ENCODE measurements around the gene CDKN2C. TPM values are rescaled to one million over a fixed set of nuclear protein-coding genes. Genes with fewer than 3 reads are reported as not detected.

The CDKN2C gene
- total RNA-seq, 3 donors from 2014 or later (not counting 1 experiment from before 2014, with no cell fraction given): 17.1 to 21.9 (median 19.0) TPM

- no peaks in the 10 kb centered on the region for H3K36me3 ChIP-seq (ENCODE audit: control insufficient read depth, insufficient read depth, low read length)
- TF ChIP-seq CTCF (IDR thresholded peaks at IDR 0.05): no peak
- intact Hi-C loops (cut with micrococcal nuclease): loop anchor here (10.0 kb wide), 2 partner anchors 46 to 1664 kb away; partner anchors contain the start of gene SHISAL2A
- peak overlapping the region; percentile 100 for H3K4me3 Mint-ChIP-seq
- H3K9me3 Mint-ChIP-seq: no peaks in the 10 kb centered on the region
- 0% methylated on average over 2 of the region's 6 CpGs for WGBS (ENCODE audit: insufficient coverage)
- peak overlapping the region; percentile 90 for H3K27ac ChIP-seq (ENCODE audit: low read length)
- no peaks in the 10 kb centered on the region for H3K9me3 ChIP-seq (ENCODE audit: control insufficient read depth, insufficient read depth, low read length)
- no peaks in the 10 kb centered on the region for H3K27me3 Mint-ChIP-seq (ENCODE audit: low read depth in 2 of 2)
- DNase-seq (no peak), ATAC-seq (no peak)
- no peaks in the 10 kb centered on the region for H3K36me3 Mint-ChIP-seq
- peaks cover 26 to 28% of the 10 kb centered on the region in 2 donors for H3K4me1 Mint-ChIP-seq
- H3K27ac Mint-ChIP-seq: peak overlapping the region; percentile 93 to 96
- peaks cover 7% of the 10 kb centered on the region for H3K4me1 ChIP-seq (ENCODE audit: control insufficient read depth, insufficient read depth, low read length)
- H3K4me3 ChIP-seq (ENCODE audit: low read length): peak overlapping the region; percentile 99
- no peaks in the 10 kb centered on the region for H3K27me3 ChIP-seq (ENCODE audit: control insufficient read depth, insufficient read depth, low read length)
These were observed 453 bp downstream of the CDKN2C start for GRCh38 chr1:50970509-50970887.

GRCh38 chr1:50970931-50971582 is 1.0 kb downstream of the CDKN2C start:
- DNase-seq (no peak), ATAC-seq (no peak)
- TF ChIP-seq CTCF (IDR thresholded peaks at IDR 0.05): no peak
- Histone ChIP-seq H3K27ac (ENCODE audit: low read length) (peak overlapping the region; percentile 90), H3K27me3 (ENCODE audit: control insufficient read depth, insufficient read depth, low read length) (no peaks in the 10 kb centered on the region), H3K36me3 (ENCODE audit: control insufficient read depth, insufficient read depth, low read length) (no peaks in the 10 kb centered on the region), H3K4me3 (ENCODE audit: low read length) (peak overlapping the region; percentile 99), H3K4me1 (ENCODE audit: control insufficient read depth, insufficient read depth, low read length) (peaks cover 7% of the 10 kb centered on the region), H3K9me3 (ENCODE audit: control insufficient read depth, insufficient read depth, low read length) (no peaks in the 10 kb centered on the region)
- WGBS (ENCODE audit: insufficient coverage): 34% methylated on average over 6 of the region's 7 CpGs
- intact Hi-C loops (cut with micrococcal nuclease): loop anchor here (10.0 kb wide), 2 partner anchors 46 to 1664 kb away; partner anchors contain the start of gene SHISAL2A
- H3K4me3 Mint-ChIP-seq: peak overlapping the region; percentile 100
- peak overlapping the region; percentile 93 to 96 for H3K27ac Mint-ChIP-seq
- no peaks in the 10 kb centered on the region for H3K36me3 Mint-ChIP-seq
- H3K9me3 Mint-ChIP-seq: no peaks in the 10 kb centered on the region
- H3K4me1 Mint-ChIP-seq: peaks cover 26 to 28% of the 10 kb centered on the region in 2 donors
- no peaks in the 10 kb centered on the region for H3K27me3 Mint-ChIP-seq (ENCODE audit: low read depth in 2 of 2)

- no peak for ATAC-seq
- H3K4me3 ChIP-seq (ENCODE audit: low read length): no peak overlapping the region
- 87% methylated on average over 2 of the region's 6 CpGs for WGBS (ENCODE audit: insufficient coverage)
- Mint-ChIP-seq H3K4me1 (peaks cover 32 to 36% of the 10 kb centered on the region in 2 donors), H3K9me3 (no peaks in the 10 kb centered on the region), H3K27ac (peak overlapping the region in 1 of 2 donors; percentile 96), H3K27me3 (ENCODE audit: low read depth in 2 of 2) (no peaks in the 10 kb centered on the region), H3K36me3 (no peaks in the 10 kb centered on the region), H3K4me3 (peak overlapping the region; percentile 100)
- H3K36me3 ChIP-seq (ENCODE audit: control insufficient read depth, insufficient read depth, low read length): no peaks in the 10 kb centered on the region
- H3K9me3 ChIP-seq (ENCODE audit: control insufficient read depth, insufficient read depth, low read length): no peaks in the 10 kb centered on the region
- no peak for DNase-seq
- no peak overlapping the region for H3K27ac ChIP-seq (ENCODE audit: low read length)
- peaks cover 13% of the 10 kb centered on the region for H3K4me1 ChIP-seq (ENCODE audit: control insufficient read depth, insufficient read depth, low read length)
- TF ChIP-seq CTCF (IDR thresholded peaks at IDR 0.05): no peak
- intact Hi-C loops (cut with micrococcal nuclease): loop anchor here (10.0 kb wide), 2 partner anchors 47 to 1663 kb away; partner anchors contain the start of gene SHISAL2A
- no peaks in the 10 kb centered on the region for H3K27me3 ChIP-seq (ENCODE audit: control insufficient read depth, insufficient read depth, low read length)
These were observed 1.8 kb downstream of the CDKN2C start for GRCh38 chr1:50971748-50972305.

Measured in natural killer cell (primary cell).